Measurements from ENCODE around the gene CCDC6.

Gene CCDC6

GRCh38 chr10:59773088-59773487 is 133.3 kb downstream of the CCDC6 start:
- TF ChIP-seq ZNF18 (tag by site-specific recombination; IDR thresholded peaks at IDR 0.05) = no peak
- TF ChIP-seq, protein P1, sequence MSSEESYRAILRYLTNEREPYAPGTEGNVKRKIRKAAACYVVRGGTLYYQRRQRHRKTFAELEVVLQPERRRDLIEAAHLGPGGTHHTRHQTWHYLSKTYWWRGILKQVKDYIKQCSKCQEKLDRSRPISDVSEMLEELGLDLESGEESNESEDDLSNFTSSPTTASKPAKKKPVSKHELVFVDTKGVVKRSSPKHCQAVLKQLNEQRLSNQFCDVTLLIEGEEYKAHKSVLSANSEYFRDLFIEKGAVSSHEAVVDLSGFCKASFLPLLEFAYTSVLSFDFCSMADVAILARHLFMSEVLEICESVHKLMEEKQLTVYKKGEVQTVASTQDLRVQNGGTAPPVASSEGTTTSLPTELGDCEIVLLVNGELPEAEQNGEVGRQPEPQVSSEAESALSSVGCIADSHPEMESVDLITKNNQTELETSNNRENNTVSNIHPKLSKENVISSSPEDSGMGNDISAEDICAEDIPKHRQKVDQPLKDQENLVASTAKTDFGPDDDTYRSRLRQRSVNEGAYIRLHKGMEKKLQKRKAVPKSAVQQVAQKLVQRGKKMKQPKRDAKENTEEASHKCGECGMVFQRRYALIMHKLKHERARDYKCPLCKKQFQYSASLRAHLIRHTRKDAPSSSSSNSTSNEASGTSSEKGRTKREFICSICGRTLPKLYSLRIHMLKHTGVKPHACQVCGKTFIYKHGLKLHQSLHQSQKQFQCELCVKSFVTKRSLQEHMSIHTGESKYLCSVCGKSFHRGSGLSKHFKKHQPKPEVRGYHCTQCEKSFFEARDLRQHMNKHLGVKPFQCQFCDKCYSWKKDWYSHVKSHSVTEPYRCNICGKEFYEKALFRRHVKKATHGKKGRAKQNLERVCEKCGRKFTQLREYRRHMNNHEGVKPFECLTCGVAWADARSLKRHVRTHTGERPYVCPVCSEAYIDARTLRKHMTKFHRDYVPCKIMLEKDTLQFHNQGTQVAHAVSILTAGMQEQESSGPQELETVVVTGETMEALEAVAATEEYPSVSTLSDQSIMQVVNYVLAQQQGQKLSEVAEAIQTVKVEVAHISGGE (tag by site-specific recombination; conservative IDR thresholded peaks at IDR 0.05; ENCODE audit: low read depth) = no peak
- no peak for TF ChIP-seq HOXD13 (CRISPR knock-in tag; IDR thresholded peaks at IDR 0.05; ENCODE audit: borderline replicate concordance)
- no peak for TF ChIP-seq ZNF37A (tag by site-specific recombination; IDR thresholded peaks at IDR 0.05)
- TF ChIP-seq ZNF629 (tag by site-specific recombination; IDR thresholded peaks at IDR 0.05) = no peak
- TF ChIP-seq MZF1 (tag by site-specific recombination; IDR thresholded peaks at IDR 0.05; ENCODE audit: borderline replicate concordance) = no peak
- no peak for TF ChIP-seq ZNF292 (tag by site-specific recombination; IDR thresholded peaks at IDR 0.05; ENCODE audit: borderline replicate concordance, low read depth)
- TF ChIP-seq ZFP69B (tag by site-specific recombination; IDR thresholded peaks at IDR 0.05) = no peak
- TF ChIP-seq ZNF274 (IDR thresholded peaks at IDR 0.05; ENCODE audit: low read length) = no peak
- TF ChIP-seq ZNF274 (tag by site-specific recombination; IDR thresholded peaks at IDR 0.05; ENCODE audit: borderline replicate concordance) = no peak
- no peak for TF ChIP-seq ZNF560 (tag by site-specific recombination; IDR thresholded peaks at IDR 0.05; ENCODE audit: borderline replicate concordance)
- TF ChIP-seq ZNF768 (tag by site-specific recombination; IDR thresholded peaks at IDR 0.05) = no peak
- TF ChIP-seq PRDM4 (tag by site-specific recombination; IDR thresholded peaks at IDR 0.05) = no peak
- no peak for TF ChIP-seq ZNF645 (tag by site-specific recombination; IDR thresholded peaks at IDR 0.05)
- TF ChIP-seq PRDM6 (tag by site-specific recombination; IDR thresholded peaks at IDR 0.05) = no peak
- CTCF ChIA-PET = no interaction called here
- Histone ChIP-seq H3K36me3 (ENCODE audit: control insufficient read depth in 2 of 2, insufficient read depth in 1 of 2, low read length in 2 of 2) (no peaks in the 10 kb centered on the region), H3K9me3 (ENCODE audit: control insufficient read depth, insufficient read depth, low read depth, low read length) (no peaks in the 10 kb centered on the region), H3K4me3 (ENCODE audit: low read depth, low read length) (no peak overlapping the region), H3K4me1 (ENCODE audit: control insufficient read depth, insufficient read depth, low read length) (no peaks in the 10 kb centered on the region), H3K27ac (ENCODE audit: extremely low read depth, low read depth, low read length) (no peak overlapping the region)
- POLR2A ChIA-PET = no interaction called here
